ENCODE data around the gene KRT83.

KRT83 gene

DNA sequence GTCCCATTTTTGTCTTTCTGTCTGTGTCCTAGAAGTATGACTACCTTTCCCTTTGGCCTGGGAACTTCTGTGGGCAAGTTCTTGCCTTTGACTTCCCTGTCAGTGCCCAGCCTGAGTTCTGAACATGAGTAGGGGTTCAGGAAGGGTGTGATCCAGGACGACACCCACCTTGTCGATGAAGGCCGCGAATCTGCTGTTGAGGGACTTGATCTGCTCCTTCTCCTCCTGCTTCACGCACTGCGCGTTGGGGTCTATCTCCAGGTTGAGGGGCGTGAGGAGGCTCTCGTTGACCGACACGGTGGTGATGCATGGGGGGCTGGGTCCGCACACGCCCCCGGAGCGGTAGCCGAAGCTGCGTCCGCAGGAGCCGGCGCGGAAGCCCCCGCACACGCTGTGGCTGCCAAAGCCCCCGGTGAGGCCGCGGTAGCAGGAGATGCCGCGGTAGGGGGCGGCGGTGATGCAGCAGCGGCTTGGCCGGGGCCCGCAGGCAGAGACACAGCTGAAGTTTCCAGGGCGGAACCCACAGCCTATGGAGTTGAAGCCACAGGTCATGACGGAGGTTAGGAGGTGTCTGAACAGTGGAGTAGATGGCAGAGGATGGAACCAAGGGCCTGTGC is at the start of gene KRT83:
TSS of gene KRT83 (minus strand) at position 615 of the 617 bp plus-strand sequence. CDS start at position 552, 63 bp downstream.
- no peak for DNase-seq (ENCODE audit: low spot score)

- no peak for DNase-seq (ENCODE audit: low spot score)
Observed at GRCh38 chr12:52369809-52370208, 48.6 kb upstream of the KRT83 start.

DNA sequence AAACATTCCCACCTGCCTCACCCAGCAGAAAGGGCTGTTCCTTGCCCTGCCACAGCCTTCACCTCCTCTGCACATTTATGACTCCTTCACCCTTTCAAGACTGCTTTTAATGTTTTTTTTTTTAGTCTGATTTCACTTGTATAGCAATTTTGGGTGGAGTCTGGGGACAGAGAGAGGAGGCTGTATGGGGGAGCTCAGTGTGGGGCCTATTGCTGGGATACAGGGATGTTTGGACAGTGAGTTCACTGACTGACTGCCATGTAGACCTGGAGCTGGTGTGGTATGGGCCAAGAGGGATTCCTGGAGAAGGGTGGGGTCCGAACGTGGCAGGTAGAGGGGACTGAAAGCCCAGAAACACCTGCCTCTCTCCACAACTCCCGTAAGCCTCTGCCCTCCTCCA is 48.0 kb upstream of the KRT83 start:
- DNase-seq (ENCODE audit: low spot score): no peak

- no peak for DNase-seq (ENCODE audit: low spot score)
Observed at GRCh38 chr12:52368508-52368907, 47.3 kb upstream of the KRT83 start.

DNA sequence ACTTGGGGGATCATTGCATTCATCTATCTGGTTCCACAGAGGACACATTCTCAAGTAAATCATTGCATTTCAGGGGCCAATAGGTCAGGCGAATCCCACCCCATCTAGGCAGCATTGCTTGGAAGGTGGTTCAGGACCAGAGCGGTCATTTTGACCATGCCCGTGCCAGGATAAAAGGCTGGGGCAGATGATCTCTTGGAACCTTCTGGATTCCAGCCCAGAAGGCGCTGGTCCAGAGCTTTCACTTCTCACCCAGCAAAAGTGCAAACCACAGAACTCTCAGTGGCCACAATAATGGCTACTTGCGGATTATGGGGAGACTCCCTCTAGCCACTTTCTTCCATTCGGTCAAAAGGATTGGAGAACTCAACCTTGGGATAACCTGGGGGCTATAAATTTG is 46.7 kb upstream of the KRT83 start:
- no peak for DNase-seq (ENCODE audit: low spot score)

GRCh38 chr12:52366738-52367485 is 45.7 kb upstream of the KRT83 start, which contains the start of gene KRT85:
KRT85 (minus strand) TSS chr12:52367481; CDS start chr12:52367405, 76 bp downstream.
- DNase-seq (ENCODE audit: low spot score): no peak

- no peak for DNase-seq (ENCODE audit: low spot score)
Observed at GRCh38 chr12:52364901-52365489, 43.8 kb upstream of the KRT83 start.

DNA sequence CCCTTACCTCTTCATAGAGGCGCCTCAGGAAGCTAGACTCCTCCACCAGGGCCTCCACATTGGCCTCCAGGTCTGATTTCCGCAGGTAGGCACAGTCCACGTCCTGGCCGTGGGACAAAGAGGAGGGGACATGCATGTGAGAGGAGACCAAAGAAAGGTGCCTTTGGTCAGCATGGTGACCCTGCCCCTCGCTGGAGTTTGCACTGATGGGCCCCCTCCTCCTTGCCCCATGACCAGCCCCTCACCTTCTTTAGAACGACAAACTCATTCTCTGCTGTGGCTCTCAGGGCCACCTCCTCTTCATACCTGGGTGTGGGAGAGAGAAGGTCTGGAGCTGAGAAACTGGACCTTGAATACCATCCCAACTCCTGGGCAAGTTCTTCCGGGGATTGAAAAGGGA is 42.9 kb upstream of the KRT83 start:
- no peak for DNase-seq (ENCODE audit: low spot score)

DNA sequence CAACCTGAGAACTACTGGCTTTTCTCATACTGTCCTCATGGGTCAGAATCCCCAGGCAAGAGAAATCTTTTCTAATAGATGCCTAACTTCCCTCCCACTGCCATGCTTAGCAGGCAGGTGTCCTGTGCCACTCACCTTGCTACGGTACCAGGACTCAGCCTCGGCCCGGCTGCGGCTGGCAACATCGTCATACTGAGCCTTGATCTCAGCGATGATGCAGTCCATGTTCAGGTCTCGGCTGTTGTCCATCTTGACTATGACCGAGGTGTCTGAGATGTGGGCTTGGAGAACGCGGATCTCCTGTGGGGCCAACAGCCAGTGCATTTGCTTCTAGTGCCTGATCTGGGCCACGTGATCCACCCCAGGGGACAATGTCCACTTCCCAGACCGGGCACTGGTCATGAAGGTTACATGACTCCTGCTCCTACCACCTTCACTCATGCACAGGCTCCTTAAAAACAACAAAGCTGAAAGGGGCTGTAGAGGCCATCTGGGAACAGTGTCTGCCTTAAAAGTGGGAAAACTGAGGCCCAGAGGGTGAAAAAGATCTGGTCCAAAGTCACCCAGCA is 42.0 kb upstream of the KRT83 start:
- DNase-seq (ENCODE audit: low spot score): no peak

DNA sequence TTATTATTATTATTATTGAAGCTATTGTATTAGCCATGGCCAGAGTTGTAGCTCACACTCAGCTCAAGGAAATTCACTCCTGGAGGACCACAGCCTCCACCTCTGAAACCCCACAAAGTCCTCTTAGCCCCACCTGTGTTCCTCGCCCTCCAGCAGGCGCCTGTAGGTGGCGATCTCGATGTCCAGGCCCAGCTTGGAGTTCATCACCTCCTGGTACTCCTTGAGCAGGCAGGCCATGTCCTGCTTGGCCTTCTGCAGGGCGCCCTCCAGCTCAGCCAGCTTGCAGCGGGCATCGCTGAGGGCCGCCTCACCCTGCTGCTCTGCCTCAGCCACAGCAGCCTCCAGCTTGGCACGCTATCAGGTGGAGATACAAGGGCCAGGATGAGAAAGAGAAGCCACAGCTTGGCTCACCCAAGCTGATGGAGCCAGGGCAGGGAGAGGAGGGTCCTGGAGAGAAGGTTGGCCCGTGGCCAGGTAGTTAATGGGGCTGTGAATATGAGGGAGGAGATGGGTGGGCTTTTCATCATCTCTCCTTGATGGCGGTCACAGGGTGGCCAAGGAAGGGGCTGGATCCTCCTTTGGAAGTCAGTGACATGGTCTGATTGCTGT is 41.0 kb upstream of the KRT83 start:
- no peak for DNase-seq (ENCODE audit: low spot score)

- DNase-seq (ENCODE audit: low spot score): no peak
Observed at GRCh38 chr12:52361553-52361952, 40.4 kb upstream of the KRT83 start.

GRCh38 chr12:52360663-52361271 is 39.6 kb upstream of the KRT83 start:
- no peak for DNase-seq (ENCODE audit: low spot score)

GRCh38 chr12:52360106-52360662 is 39.0 kb upstream of the KRT83 start:
- no peak for DNase-seq (ENCODE audit: low spot score)

GRCh38 chr12:52359621-52360061 is 38.4 kb upstream of the KRT83 start:
- no peak for DNase-seq (ENCODE audit: low spot score)

DNA sequence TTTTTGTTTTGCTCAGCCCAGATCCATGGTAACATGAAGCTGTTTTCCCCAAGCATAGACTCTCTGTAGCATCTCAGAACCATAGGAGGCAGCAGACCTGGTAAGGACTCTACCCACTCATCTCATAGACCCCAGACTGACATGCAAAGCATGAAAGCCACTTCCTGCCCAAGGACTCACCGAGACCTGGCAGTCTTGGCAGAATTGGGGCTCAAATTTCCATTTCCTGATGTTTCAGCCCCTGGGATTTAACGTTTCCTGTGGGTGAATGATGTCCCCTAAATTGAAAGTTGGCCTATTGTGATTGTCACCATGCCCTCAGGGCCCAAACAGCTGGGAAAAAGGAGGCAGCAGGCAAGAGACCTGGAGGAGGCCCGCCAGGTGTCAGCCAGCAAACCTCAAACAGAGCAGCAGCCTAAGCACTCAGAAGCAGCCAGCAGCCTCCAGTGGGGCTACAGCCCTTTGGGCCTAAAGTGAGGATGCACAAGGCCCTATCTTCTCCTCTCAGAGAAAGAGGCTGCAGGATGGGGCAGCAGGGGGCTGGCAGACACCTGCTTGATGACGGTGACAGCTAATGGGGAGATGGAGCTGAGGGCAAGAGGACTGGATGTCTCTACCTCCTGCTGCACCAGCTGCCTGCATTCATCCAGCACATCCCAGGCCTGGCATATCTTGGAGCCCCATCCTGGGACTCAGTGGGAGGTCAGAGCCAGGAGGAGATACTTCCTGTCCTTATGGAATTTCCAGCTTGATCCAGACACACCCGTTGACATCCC is 37.6 kb upstream of the KRT83 start:
- DNase-seq (ENCODE audit: low spot score): no peak

DNA sequence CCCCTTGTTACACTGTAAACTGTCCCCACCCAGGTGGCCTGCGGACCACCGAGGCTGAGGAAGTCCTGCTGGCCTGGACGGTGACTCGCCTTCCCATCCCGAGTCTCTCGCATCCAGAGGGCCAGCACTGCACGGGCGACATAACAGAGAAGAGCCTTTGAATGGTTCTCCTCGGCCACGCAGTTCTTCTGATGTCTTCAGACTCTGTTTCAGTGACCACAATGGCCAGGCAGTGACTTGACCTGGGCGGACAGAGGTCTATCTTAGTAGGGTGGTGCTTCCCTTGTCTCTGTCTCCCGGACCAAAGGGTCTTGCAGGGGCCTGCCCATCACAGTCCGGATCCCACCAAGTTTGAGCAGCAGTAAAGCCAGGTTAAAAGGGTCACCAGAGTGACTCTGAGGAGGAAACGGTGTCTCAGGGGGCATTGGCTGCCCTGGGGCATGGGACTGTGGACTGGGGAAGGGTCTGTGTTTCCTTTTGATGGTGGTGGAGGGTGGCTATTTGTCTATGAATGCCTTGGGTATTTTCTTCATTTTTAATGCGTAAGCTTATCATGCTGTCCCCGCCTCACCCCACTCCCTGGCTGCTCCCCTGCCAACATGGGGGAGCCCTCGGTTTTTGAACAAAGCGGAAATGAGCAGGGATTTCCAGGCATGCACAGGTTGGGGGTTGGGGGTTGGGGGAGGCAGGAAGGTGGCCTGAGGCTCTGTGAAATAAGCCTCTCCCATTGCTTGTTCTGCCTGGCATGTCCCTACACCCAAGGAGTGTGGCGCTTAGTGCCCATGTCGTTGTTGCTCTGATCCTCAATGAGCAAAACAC is 35.8 kb upstream of the KRT83 start:
- no peak for DNase-seq (ENCODE audit: low spot score)

- no peak for DNase-seq (ENCODE audit: low spot score)
Observed at GRCh38 chr12:52356031-52356761, 35.0 kb upstream of the KRT83 start.

DNA sequence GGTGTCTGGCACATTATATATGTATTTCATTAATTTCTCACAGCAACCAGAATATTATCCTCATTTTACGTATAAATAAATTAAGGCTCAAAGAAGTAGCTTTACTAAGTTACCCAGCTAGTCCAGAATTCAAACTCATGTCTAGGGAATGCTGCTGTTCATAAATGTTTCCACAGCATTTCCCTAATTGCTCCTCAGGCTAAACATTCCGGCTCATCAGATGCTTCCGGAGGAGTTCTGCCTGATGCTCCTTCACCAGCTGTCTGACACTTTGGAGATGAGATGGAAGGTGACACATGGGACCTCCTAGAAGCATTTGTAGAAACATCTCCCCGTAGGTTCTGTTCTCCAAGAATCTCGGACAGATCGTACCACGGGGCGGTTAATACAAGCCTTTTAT is 34.0 kb upstream of the KRT83 start:
- DNase-seq (ENCODE audit: low spot score): no peak

DNA sequence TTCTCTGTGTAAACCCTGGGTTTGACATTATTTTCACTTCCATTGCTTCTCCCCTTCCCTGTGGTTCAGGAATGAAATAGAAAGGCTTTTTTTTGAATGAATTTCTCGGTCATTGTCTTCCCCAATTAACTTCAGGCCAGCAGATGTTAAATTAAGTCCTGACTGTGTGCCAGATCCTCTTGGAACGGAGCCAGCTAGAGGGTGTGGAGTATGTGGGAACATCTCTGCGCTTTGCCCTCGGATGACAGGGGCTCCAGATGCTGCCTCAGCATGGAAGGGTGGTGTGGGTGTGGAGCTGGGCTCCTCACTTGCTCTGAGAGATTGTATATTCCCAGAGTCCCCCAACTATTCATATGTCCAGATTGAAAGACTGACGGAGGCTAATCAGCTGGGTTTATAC is 33.0 kb upstream of the KRT83 start:
- no peak for DNase-seq (ENCODE audit: low spot score)

Measured in kidney capillary endothelial cell (primary cell).